ENCODE measurements around the gene TRHDE.

TRHDE gene

GRCh38 chr12:72338437-72338836 is 66.3 kb downstream of the TRHDE start (continued):
- TF ChIP-seq, protein P1, sequence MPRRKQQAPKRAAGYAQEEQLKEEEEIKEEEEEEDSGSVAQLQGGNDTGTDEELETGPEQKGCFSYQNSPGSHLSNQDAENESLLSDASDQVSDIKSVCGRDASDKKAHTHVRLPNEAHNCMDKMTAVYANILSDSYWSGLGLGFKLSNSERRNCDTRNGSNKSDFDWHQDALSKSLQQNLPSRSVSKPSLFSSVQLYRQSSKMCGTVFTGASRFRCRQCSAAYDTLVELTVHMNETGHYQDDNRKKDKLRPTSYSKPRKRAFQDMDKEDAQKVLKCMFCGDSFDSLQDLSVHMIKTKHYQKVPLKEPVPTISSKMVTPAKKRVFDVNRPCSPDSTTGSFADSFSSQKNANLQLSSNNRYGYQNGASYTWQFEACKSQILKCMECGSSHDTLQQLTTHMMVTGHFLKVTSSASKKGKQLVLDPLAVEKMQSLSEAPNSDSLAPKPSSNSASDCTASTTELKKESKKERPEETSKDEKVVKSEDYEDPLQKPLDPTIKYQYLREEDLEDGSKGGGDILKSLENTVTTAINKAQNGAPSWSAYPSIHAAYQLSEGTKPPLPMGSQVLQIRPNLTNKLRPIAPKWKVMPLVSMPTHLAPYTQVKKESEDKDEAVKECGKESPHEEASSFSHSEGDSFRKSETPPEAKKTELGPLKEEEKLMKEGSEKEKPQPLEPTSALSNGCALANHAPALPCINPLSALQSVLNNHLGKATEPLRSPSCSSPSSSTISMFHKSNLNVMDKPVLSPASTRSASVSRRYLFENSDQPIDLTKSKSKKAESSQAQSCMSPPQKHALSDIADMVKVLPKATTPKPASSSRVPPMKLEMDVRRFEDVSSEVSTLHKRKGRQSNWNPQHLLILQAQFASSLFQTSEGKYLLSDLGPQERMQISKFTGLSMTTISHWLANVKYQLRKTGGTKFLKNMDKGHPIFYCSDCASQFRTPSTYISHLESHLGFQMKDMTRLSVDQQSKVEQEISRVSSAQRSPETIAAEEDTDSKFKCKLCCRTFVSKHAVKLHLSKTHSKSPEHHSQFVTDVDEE (CRISPR knock-in tag; IDR thresholded peaks at IDR 0.05) = no peak
- no peak for TF ChIP-seq ZC3H10 (CRISPR knock-in tag; IDR thresholded peaks at IDR 0.05)
- no peak for TF ChIP-seq ZNF8 (CRISPR knock-in tag; IDR thresholded peaks at IDR 0.05)
- TF ChIP-seq OSR1 (CRISPR knock-in tag; IDR thresholded peaks at IDR 0.05) = no peak

GRCh38 chr12:72346363-72346944 is 74.3 kb downstream of the TRHDE start:
- ATAC-seq = peak; percentile 99
- no peak for TF ChIP-seq ISL1 (CRISPR knock-in tag; IDR thresholded peaks at IDR 0.05)
- no peak for TF ChIP-seq BACH2 (CRISPR knock-in tag; IDR thresholded peaks at IDR 0.05; ENCODE audit: borderline replicate concordance)
- TF ChIP-seq POU6F1 (CRISPR knock-in tag; IDR thresholded peaks at IDR 0.05; ENCODE audit: borderline replicate concordance, low read depth) = no peak
- TF ChIP-seq ZNF8 (CRISPR knock-in tag; IDR thresholded peaks at IDR 0.05) = no peak
- no peak for TF ChIP-seq RARB (CRISPR knock-in tag; IDR thresholded peaks at IDR 0.05)
- no peak for TF ChIP-seq TCF4 (CRISPR knock-in tag; IDR thresholded peaks at IDR 0.05; ENCODE audit: borderline replicate concordance)
- TF ChIP-seq ESRRG (CRISPR knock-in tag; IDR thresholded peaks at IDR 0.05) = no peak
- no peak for TF ChIP-seq CSDC2 (CRISPR knock-in tag; IDR thresholded peaks at IDR 0.05)
- no peak for TF ChIP-seq ARNTL (CRISPR knock-in tag; IDR thresholded peaks at IDR 0.05; ENCODE audit: borderline replicate concordance, low read depth)
- TF ChIP-seq ZNF70 (CRISPR knock-in tag; IDR thresholded peaks at IDR 0.05) = no peak
- TF ChIP-seq, protein P2, sequence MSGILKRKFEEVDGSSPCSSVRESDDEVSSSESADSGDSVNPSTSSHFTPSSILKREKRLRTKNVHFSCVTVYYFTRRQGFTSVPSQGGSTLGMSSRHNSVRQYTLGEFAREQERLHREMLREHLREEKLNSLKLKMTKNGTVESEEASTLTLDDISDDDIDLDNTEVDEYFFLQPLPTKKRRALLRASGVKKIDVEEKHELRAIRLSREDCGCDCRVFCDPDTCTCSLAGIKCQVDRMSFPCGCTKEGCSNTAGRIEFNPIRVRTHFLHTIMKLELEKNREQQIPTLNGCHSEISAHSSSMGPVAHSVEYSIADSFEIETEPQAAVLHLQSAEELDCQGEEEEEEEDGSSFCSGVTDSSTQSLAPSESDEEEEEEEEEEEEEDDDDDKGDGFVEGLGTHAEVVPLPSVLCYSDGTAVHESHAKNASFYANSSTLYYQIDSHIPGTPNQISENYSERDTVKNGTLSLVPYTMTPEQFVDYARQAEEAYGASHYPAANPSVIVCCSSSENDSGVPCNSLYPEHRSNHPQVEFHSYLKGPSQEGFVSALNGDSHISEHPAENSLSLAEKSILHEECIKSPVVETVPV (CRISPR knock-in tag; IDR thresholded peaks at IDR 0.05) = no peak
- TF ChIP-seq OSR1 (CRISPR knock-in tag; IDR thresholded peaks at IDR 0.05) = no peak
- TF ChIP-seq SNAI2 (CRISPR knock-in tag; IDR thresholded peaks at IDR 0.05) = no peak
- no peak for TF ChIP-seq ZNF565 (CRISPR knock-in tag; conservative IDR thresholded peaks at IDR 0.05; ENCODE audit: low read depth)
- no peak for TF ChIP-seq GLIS3 (CRISPR knock-in tag; IDR thresholded peaks at IDR 0.05)
- no peak for TF ChIP-seq ZFP30 (CRISPR knock-in tag; IDR thresholded peaks at IDR 0.05)
- no peak for TF ChIP-seq PPARA (CRISPR knock-in tag; IDR thresholded peaks at IDR 0.05; ENCODE audit: borderline replicate concordance)

GRCh38 chr12:72349491-72349890 is 77.3 kb downstream of the TRHDE start:
- no peak for ATAC-seq

More at GRCh38 chr12:72349491-72349890, 77.3 kb downstream of the TRHDE start:
- TF ChIP-seq OSR1 (CRISPR knock-in tag; IDR thresholded peaks at IDR 0.05) (no peak), RARB (CRISPR knock-in tag; IDR thresholded peaks at IDR 0.05) (no peak), ZFP30 (CRISPR knock-in tag; IDR thresholded peaks at IDR 0.05) (no peak), SNAI2 (CRISPR knock-in tag; IDR thresholded peaks at IDR 0.05) (no peak), ARNTL (CRISPR knock-in tag; IDR thresholded peaks at IDR 0.05; ENCODE audit: borderline replicate concordance, low read depth) (no peak), ZNF70 (CRISPR knock-in tag; IDR thresholded peaks at IDR 0.05) (no peak), POU6F1 (CRISPR knock-in tag; IDR thresholded peaks at IDR 0.05; ENCODE audit: borderline replicate concordance, low read depth) (no peak), GLIS3 (CRISPR knock-in tag; IDR thresholded peaks at IDR 0.05) (no peak), BACH2 (CRISPR knock-in tag; IDR thresholded peaks at IDR 0.05; ENCODE audit: borderline replicate concordance) (no peak), PPARA (CRISPR knock-in tag; IDR thresholded peaks at IDR 0.05; ENCODE audit: borderline replicate concordance) (no peak), TOX (CRISPR knock-in tag; IDR thresholded peaks at IDR 0.05; ENCODE audit: borderline replicate concordance) (no peak)
- TF ChIP-seq, protein P3, sequence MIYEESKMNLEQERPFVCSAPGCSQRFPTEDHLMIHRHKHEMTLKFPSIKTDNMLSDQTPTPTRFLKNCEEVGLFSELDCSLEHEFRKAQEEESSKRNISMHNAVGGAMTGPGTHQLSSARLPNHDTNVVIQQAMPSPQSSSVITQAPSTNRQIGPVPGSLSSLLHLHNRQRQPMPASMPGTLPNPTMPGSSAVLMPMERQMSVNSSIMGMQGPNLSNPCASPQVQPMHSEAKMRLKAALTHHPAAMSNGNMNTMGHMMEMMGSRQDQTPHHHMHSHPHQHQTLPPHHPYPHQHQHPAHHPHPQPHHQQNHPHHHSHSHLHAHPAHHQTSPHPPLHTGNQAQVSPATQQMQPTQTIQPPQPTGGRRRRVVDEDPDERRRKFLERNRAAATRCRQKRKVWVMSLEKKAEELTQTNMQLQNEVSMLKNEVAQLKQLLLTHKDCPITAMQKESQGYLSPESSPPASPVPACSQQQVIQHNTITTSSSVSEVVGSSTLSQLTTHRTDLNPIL (CRISPR knock-in tag; IDR thresholded peaks at IDR 0.05; ENCODE audit: low read depth) = no peak
- TF ChIP-seq, protein P4, sequence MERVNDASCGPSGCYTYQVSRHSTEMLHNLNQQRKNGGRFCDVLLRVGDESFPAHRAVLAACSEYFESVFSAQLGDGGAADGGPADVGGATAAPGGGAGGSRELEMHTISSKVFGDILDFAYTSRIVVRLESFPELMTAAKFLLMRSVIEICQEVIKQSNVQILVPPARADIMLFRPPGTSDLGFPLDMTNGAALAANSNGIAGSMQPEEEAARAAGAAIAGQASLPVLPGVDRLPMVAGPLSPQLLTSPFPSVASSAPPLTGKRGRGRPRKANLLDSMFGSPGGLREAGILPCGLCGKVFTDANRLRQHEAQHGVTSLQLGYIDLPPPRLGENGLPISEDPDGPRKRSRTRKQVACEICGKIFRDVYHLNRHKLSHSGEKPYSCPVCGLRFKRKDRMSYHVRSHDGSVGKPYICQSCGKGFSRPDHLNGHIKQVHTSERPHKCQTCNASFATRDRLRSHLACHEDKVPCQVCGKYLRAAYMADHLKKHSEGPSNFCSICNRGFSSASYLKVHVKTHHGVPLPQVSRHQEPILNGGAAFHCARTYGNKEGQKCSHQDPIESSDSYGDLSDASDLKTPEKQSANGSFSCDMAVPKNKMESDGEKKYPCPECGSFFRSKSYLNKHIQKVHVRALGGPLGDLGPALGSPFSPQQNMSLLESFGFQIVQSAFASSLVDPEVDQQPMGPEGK (CRISPR knock-in tag; IDR thresholded peaks at IDR 0.05; ENCODE audit: borderline replicate concordance) = no peak
